GM18517 (cell line): ENCODE results near the gene B3GAT1.
"Not testable (repeated sequence)": the region's sequence is repeated elsewhere in the genome, so short reads cannot be mapped to it uniquely, and the experiment has no call there.

Experiments
- ATAC-seq: cut with Tn5 transposase; IDR thresholded peaks from one replicate; pipeline ENCODE4 v1.9.1; 2021; ENCODE audit warnings: mild to moderate bottlenecking, moderate library complexity; ENCODE audit not compliant: unreplicated experiment

Gene B3GAT1

DNA sequence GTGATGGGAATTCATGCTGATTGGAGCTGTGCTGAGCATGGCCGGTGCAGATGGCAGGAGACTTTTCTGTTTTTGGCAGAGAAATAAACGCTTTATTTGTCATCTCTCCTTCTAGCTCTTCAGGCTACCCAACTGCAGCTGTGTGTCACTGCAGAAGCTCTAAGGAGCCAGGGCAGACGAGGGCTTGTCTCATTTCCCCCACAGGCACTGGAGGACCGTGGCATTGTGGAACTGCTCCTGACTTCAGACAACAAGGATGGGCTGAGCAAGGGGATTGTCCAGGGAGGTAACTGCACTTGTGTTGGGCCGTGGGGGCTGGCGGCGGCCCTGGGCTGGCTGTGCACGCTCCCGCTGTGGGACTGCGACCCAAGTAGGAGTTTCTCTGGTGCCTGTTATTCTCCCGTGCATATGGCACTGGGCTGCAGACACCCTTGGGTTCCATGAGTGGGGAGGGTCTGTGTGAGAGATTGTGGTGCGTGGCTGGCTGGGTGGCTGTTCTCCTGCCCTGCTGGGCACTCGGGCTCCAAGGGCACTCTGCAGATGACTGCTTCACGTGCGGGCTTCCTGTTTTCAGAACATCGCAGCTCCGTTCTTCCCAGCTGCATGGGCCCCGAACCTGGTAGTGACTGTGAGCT, 53.1 kb downstream of the B3GAT1 start:
- ATAC-seq = no peak

DNA sequence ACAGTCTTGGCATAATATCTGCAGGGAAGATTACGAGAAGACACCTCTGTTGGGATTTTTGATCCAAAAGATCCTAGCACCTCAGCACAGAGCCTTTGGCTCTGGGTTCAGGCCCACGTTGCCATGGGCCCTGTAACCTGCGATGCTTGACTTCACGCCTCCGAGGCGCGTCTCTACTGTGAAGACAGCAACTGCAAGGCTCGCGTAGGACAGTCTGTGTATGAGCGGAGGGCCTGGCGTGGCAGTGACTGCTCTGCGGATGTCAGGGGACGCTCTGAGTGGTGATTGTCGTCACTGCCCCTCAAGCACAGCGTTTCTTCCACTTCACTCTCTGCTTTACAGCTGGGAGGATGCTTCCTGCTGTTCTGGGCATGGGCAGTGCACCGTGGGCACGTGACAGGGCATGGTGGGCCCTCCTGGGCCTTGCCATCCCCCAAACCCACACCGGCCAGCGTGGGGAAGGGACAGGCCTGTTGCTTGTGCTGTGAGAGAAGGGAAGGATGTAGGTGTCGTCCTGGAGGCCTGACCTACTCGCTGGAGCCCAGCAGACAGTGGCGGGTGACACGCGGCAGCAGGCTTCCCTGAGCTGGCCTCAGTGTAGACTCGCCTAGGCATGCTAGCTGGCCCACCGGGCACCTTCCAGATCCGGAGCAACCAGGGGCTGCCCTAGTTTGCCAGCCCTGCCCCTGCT, 53.7 kb downstream of the B3GAT1 start:
- ATAC-seq = no peak

DNA sequence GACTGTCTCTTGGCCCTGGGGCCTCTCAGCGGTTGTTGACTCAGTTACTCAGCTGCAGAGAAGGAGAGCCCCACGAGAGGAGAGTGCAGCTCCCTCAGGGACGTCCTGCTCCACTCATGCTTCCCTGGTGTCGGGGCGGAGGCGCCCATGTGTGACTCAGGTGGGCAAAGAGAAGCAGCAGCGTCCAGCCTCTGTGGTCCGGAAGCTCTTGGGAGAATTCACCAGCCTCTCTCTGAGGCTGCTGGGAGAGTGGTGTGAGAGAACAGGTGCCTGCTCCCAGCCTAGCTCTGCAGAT, 54.5 kb downstream of the B3GAT1 start:
- no peak for ATAC-seq

DNA sequence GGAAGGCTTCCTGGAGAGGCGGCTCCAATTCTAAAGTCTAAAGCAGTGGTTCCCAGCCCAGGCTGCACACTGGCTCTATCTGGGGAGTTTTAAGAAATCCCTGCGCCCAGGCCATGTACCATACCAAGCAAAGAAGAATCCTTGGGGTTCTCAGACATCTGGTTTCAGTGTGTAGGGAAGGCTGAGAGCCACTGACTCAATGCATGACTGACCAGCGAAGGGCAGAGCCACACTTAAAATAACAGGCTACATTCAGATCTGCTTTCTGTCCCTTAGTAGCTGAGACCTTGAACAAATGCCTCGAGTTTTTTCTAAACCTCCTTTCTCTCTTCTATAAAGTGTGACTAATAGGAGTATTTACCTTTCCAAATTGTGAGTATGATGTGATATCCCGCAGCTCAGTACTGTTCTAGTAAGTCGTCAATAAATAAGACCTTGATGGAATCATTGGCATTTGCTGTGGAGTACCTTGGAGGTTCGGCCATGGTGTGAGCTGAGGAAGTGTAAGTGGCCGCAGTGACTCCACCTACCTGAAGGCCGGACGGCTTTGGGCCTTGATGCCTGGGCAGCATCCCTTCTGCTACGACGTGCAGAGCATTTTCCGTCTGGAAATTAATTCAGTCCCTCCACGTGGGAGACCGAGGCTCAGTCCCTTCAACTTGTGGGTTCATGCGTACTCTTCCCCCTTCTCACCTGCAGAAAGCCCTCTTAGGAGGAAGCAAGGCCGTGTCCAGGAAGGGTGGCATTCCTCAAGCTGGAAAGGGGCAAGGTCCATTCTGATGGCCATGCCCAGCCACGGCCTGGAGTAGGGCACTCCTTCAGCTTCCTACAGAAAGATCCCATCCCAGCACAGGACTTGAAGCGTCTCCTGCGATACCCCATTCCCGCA, 55.1 kb downstream of the B3GAT1 start:
- ATAC-seq = no peak

DNA sequence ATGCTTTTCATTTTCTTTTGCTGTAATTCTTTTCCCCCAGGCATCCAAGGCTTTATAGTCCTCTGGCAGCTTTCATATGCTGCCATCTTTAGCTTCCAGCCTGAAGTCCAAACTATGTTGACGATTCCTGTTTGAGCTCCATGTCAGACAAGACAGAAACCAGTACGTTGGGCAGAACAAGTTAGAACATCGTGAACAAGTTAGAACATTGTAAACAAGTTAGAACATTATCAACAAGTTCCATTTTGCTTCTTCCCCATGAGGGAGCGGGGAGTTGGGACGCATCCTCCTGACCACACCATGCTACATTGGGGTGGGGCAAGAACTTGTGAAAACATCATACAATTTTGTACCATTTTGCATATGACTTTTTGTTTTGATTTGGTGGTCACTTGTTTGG, 56.4 kb downstream of the B3GAT1 start:
- no peak for ATAC-seq

DNA sequence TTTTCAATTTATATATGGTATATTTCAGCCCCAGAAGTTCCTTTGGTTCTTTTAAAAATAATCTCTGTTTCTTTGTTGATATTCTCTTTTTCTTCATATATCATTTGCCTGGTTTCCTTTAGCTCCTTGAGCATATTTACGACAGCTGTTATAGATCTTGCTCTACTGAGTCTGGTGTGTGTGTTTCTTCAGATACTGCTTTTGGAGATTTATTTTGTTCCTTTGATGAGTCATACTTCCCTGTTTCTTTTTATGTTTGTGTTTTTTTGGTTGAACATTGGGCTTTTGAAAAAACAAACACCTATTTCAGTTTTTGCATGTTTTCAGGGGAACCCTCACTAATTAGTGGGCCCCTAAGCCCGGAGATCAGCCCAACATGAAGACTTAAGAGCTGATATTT, 56.9 kb downstream of the B3GAT1 start:
- no peak for ATAC-seq

DNA sequence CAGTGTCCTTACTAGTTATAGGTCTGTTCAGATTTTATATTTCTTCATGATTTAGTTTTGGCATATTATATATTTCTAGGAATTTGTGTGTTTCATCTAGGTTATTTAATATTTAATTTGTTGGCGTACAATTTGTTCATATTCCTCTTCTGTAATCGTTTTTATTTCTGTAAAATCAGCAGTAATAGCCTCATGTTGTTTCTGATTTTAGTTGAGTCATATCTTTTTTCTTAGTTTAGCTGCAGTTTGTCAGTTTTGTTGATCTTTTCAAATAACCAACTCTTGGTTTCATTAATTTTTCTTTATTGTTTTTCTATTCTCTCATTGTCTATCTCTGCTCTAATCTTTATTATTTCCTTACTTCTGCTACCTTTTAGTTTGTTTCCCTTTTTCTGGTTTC, 59.9 kb downstream of the B3GAT1 start:
- no peak for ATAC-seq

DNA sequence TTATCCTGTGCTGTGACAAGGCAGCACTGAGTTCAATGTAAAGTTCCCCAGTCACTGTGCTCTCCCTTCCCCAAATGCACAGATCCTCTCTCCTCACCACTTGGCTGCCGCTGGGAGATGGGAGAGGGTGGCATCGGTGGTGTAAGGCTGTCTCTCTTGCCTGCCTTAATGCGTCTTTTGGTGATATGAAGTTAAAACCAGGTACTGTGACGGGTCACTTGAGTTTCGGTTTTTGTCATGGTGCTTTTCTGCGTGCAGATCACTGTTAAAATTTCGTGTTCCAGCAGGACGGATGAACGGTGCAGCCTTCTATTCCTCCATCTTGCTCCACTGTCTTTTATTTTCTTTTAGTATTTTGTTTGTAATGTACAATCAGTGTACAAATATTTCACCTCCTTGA, 61.7 kb downstream of the B3GAT1 start:
- ATAC-seq = no peak

DNA sequence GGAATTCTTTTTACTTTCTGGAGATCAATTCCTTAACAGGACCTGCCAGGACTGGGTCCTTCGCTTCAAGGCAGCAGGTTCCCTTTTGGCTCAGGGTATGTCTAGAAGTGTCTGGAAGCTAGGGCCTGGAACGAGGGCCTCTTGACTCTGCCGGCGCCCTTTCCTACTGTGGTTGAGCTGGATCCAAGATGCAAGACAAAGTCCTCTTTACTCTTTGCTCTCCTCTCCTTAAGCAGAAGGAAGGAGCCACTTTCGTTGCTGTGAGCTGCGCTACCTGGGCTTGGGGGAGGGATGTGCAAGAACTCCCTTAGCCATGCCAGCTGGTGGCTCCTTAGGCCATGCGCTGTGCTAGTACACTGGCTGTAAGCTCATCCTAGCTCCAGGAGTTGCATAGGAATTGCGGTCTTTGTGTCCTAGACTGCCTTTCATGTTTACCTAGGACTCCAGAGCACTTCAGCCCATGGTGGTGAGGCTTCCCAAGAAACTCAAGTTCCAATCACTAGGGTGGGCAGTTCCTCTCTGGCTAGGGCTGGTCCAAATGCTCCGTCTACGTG, 62.2 kb downstream of the B3GAT1 start:
- ATAC-seq = no peak

DNA sequence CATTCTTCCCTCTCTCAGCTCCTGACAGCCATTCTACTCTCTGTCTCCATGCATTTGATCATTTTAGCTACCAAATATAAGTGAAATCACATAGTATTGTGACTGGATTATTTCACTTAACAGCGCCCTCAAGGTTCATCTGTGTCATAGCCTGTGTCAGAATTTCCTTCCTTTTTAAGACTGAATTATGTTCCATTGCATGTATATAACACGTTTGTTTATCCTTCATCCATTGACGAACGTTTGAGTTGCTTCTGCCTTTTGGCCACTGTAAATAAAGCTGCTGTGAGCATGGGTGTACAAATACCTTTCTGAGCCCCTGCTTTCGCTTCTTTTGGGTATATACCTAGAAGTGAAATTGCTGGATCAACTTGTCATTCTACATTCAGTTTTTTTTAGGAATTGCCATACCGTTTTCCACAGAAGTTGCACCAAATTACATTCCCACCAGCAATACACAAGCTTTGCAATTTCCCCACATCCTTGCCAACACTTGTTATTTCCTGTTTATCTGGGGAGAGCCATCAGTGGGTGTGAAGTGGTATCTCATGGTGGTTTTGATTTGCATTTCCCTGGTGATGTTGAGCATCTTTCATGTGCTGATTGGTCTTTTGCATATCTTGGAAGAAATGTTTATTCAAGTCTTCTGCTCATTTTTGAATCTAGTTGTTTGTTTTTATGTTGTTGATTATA, 62.8 kb downstream of the B3GAT1 start:
- no peak for ATAC-seq

DNA sequence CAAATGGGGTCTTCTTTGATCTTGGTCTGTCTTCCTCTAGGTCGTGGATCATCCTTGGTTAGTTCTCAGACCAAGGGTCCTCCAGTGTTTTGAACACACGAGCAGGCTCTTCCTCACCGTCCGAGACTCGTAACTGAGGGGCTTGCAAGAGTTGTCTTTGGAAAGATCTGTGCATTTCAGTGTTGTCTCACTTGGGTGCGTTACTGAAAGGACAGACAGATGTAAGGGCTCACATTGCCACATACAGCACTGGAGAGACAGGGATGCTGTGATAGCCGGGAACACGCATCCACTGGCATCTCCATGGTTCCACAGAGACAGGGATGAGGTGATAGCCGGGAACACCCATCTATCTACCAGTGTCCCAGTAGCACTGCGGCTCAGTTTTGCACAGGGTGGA, 64.6 kb downstream of the B3GAT1 start:
- ATAC-seq = no peak

DNA sequence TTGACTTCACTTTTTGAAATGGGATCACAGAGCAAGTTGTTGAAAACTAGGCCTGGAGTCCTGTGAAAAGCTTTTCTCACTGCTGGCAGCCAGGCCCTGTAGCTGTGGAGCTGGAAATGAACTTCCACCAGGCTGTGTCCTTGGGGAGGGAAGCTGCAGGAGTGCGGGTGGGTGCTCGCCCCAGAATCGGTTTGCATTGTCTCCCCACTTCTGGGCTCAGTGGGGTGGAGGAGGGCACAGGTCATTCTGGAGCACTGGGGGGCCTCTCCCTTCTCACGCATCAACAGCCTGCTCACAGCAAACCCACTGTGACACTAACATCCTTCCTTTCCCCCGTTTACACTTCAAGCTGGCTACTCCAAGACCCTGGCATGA, 65.1 kb downstream of the B3GAT1 start:
- no peak for ATAC-seq

DNA sequence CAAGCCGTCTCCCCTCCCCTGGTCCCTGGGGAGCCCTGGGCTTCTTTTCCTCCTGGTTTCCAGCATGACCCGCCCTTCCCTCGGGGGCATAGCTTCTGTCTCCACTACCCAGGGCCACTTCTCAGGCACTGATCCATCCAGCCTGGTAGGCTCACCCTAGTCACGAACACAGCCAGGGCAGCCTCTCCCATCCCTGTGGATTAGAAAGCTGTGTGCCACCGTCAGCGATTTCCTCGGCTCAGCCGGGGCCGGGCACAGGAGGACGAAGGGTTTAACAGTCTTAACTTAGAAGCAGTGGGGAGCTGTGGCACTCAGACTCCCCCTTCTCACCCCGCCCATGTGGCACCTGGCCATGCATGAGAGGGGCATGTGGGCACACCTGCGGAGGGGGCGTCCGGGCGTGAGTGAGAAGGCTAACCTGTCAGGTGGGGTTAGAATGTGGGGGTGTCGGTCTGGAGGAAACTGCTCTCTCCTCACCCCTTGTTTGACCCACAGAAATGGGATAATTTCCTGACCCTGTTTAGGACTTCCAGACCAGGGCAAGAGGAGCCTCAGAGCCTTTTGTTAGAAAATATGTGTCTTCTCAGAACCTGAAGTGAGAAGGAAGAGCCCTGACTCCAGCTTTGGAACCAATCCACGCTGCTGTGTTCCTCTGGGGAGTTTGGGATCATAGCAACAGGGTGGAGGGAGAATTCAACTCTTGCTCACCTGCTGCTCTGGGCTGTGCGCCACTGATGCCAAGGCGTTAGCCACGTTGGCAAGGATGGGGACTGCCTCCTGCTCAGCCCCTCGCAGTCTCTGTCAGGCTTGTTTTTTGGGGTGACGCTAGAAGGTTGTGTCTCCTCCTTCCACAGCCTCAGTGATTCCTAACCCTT, 65.7 kb downstream of the B3GAT1 start:
- no peak for ATAC-seq

DNA sequence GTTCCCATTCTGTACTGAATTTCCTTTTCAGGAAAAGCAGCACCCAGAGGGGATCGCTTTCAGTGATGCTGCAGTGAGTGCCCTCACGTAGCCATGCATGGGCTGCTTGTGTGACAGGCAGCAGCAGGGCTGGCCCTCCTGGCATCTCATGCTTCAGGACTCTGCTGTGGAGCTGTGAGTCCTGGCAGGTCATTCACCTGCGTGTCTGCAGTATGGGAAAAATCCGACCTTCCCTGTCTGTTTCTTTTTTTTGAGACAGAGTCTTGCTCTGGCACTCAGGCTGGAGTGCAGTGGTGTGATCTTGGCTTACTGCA, 66.8 kb downstream of the B3GAT1 start:
- ATAC-seq = no peak

DNA sequence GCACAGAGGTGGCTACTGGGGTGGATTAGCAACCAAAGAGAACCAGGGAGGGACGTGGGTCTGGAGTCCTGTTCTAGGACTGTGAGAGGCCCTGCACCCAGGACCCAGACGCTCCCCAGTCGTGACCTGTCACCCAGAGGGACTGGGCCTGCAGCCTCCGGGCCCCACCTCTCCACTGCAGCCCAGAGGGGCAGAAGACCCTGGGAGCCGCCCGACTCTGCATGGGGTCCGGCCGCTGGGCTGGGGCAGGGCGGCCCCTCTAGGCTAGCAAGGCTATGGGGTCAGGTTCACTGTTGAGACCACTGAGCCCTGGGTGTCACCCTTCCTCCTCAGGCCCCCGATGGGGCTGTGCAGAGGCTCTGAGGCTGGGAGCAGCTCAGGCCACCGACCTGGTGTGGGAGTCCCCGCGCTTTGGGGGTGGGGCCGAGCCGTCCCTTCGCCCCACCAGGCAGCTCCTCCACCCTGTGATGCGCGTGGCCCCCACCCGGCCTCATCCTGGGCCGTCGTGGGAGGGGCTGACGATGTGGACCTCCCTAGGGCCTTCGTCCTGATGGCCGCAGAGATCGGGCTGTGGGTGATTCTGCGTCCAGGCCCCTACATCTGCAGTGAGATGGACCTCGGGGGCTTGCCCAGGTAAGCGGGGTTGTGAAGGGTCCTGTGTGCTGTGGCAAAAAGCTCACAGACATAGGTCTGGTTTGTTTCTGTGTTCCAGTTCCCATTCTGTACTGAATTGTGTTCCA, 67.4 kb downstream of the B3GAT1 start:
- ATAC-seq = not testable (repeated sequence)

DNA sequence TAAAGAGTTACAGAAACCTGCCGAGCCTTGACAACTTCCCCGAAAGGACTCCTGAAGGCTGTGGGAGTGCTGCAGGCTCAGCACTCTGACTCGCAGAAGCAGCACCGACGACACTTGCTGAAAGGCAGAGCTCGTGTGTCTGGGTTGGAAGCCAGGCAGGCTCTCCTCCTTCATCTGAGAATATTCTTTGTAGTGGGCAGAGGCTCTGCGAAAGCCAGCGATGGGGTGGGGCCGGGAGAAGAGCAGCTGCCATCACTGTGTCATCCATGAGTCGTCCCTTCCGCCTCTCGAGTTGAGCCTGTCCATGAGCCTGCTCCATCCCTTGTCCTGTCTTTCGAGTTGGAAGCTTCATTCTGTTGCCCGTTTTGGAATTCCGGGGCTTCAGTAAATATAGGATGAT, 68.4 kb downstream of the B3GAT1 start:
- ATAC-seq = no peak

DNA sequence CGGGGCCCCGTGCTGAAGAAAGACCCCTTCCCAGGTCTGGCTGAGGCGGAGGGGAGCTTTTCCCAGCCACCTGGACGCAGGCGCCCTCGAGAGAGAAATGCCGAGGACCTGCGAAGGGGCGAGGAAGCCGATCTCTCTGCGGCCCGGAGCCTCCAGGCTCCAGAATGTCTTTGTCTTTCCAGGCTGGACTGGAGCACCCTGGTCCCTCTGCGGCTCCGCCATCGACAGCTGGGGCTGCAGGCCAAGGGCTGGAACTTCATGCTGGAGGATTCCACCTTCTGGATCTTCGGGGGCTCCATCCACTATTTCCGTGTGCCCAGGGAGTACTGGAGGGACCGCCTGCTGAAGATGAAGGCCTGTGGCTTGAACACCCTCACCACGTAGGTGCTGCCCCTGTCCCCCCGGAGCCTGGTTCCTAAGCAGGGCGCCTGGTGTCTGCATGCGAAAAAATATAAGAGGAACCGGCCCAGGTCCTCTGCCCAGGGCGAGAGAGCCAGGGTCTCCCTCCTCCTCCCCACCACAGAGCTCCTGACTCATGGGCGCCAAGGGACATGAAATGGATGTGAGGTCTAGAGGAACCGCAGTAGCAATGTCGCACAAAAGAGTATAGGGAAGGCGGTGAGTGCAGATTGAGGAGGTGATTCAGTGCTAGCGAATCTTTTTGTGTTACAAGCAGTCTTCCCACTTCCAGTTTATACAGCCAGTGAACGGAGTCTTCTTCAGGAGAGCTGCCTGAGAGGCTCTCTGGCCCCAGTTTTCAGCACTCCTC, 69.3 kb downstream of the B3GAT1 start:
- ATAC-seq = no peak

DNA sequence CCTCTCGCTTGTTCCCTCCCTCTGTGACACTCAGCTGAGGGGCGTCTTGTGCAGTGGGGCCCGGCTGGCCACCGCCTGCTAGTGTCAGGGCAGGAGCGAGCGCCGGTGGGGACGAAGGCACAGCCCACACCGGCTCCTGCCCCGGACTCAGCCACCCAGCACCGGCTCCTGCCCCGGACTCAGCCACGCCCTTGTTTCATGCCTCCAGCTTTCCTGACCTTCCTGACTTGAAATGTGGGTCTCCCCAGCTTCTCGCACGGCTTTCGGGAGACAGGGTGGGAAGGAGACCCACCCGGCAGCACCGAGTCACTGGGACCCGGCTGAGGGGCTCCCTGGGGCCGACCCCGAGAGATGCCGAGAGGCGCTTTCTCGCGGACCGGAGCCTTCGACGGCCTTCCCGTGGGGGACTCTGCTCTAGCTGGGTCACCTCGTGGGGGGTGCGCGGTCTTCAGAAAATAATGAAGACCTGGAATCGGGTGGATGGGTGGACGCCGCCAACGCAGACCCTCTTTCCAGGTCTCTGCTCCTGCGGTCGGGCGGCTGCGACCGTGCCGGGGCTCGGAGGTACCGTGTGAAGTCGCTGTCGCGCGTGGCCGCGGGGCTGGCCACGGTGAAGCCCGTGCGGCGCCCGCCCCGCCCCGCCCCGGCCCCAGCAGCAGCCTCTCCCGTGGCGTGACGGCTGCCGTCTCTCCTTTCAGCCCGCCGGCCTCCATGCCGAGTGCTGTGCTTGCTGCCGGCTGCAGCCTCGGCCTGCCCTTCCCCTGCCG, 70.1 kb downstream of the B3GAT1 start:
- no peak for ATAC-seq
